HG02884 (cell line): ENCODE measurements around the gene GOLGA8O.
"Not testable (repeated sequence)": the region's sequence is repeated elsewhere in the genome, so short reads cannot be mapped to it uniquely, and the experiment has no call there.

Experiments
- ATAC-seq: cut with Tn5 transposase; IDR thresholded peaks from one replicate; pipeline ENCODE4 v1.9.1; 2021; ENCODE audit warnings: mild to moderate bottlenecking, moderate library complexity; ENCODE audit not compliant: unreplicated experiment

The GOLGA8O gene, protein sequence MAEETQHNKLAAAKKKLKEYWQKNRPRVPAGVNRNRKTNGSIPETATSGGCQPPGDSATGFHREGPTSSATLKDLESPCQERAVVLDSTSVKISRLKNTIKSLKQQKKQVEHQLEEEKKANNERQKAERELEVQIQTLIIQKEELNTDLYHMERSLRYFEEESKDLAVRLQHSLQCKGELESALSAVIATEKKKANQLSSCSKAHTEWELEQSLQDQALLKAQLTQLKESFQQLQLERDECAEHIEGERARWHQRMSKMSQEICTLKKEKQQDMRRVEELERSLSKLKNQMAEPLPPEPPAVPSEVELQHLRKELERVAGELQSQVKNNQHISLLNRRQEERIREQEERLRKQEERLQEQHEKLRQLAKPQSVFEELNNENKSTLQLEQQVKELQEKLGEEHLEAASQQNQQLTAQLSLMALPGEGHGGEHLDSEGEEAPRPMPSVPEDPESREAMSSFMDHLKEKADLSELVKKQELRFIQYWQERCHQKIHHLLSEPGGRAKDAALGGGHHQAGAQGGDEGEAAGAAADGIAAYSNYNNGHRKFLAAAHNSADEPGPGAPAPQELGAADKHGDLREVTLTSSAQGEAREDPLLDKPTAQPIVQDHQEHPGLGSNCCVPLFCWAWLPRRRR

DNA sequence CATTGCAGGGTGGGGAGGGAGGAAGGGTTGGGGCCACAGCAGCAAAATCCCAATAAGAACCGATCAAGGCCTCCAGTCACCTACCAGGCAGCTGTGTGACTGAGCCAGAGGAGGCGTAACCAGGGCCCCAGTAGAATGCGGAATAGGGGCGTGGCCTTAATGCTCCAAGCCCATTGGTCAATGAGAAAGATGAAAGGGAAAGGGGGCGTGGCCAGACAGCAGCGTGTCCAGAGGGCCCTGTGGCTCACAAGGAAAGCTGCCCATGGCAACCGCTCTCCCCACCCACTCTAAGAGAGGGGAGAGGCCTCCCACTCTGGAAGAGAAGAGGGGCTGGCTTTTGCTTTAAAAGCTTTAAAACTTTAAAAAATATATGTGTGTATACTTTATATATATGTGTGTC, at the start of gene GOLGA8O:
Gene GOLGA8O, minus strand, starts transcription at position 101 of the 400 bp plus-strand sequence. Its CDS starts 98 bp downstream, at position 3.
- ATAC-seq: not testable (repeated sequence)

DNA sequence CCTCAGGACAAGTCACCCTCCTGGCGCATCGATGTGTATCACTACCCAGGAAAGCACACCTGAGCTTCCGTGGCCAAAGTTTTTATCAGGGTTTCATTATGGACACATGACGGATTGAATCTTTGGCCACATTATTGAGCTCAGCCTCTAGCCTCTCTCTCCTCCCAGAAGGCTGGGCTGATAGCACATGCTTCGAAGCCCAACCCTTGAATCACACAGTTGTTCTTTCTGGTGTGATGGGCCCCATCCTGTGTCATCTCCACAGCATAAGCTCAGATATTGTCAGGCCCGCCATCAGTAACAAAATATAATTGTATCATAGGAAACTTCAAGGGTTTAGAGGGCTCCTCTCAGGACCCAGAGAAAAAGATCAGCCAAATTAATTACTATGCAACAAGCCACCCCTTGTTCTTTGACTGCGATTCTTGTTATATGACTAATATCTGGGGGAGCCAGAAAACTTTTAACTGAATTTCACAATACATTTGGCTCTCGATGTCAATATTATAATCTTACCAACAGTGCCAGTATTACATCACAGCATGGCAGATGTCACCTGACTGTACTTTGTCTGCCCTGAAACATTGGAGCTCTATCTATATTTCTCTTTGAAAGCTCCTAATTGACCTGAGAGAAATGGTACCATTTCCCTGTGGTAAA, 48.8 kb upstream of the GOLGA8O start:
- not testable (repeated sequence) for ATAC-seq

- ATAC-seq: not testable (repeated sequence)
Observed at GRCh38 chr15:32502946-32503345, 47.5 kb upstream of the GOLGA8O start.

DNA sequence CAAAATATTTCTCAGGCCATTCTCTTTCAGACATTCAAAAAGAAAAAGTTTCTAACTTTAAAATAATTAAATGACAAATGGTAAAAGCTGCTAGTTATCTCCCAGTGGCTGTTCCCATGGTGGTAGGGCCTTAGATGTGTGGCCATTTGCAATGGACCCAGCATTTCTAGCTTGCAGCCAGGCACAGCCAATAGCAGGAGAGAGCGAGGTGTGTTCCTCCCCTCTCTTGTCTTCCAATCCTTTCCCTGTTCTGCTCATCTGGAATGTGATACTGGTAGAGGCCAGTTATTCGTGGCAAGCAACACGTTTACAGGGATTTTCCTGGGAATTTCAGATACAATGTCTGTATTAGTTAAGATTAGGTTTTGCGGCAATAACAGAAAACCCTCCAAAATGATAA, 37.3 kb upstream of the GOLGA8O start:
- ATAC-seq: not testable (repeated sequence)

DNA sequence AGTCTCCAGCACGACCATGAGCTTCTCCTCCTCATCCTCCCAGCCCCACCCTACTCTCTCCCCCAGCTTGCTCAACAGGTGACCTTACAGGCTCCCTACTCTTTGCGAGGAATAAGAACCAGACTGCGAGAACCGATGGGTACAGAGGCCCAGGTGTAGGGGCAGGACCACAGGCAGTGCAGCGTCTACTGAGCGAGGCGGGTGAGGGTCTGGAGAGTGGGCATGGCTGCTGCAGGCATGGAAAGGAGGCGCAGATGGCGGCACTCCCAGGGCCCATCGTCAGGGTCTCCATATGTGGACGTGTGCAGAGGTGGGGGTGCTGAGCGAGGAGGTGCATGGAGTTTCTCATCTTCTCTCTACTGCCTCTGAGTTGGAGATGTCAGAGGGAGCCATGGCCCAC, 31.0 kb upstream of the GOLGA8O start:
- ATAC-seq: not testable (repeated sequence)

DNA sequence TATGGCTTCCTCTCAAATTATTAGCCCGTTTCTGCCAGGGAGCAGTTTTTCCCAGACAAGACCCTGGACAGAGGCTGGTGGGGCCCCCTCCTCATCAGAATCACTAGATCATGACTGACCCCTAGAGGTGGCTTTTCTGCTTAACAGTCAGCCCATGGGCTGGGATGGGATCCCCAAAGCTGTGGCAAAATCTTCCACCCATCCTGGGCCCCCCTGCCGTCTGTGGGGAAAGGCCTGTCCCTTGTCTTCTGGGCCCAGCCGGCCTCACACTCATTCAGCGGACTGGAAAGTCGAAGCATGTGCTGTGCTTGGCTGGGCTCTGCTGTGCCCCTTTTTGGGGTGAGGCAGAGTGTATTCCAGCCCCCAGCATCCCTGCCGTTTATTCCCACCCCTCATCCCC, 27.9 kb upstream of the GOLGA8O start:
- not testable (repeated sequence) for ATAC-seq

GRCh38 chr15:32481683-32482082, 26.2 kb upstream of the GOLGA8O start:
- not testable (repeated sequence) for ATAC-seq

DNA sequence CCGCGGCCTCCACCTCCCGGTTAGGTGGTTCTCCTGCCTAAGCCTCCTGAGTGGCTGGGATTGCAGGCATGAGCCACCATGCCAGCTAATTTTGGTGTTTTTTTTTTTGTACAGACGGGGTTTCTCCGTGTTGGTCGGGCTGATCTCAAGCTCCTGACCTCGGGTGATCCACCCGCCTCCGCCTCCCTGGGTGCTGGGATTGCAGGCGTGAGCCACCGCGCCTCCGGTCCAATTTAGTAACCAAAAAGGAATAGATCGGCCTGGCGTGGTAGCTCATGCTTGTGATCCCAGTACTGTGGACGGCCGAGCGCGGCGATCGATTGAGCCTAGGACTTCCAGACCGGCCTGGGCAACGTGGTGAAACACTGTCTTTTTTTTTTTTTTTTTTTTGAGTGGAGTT, 12.6 kb upstream of the GOLGA8O start:
- not testable (repeated sequence) for ATAC-seq

DNA sequence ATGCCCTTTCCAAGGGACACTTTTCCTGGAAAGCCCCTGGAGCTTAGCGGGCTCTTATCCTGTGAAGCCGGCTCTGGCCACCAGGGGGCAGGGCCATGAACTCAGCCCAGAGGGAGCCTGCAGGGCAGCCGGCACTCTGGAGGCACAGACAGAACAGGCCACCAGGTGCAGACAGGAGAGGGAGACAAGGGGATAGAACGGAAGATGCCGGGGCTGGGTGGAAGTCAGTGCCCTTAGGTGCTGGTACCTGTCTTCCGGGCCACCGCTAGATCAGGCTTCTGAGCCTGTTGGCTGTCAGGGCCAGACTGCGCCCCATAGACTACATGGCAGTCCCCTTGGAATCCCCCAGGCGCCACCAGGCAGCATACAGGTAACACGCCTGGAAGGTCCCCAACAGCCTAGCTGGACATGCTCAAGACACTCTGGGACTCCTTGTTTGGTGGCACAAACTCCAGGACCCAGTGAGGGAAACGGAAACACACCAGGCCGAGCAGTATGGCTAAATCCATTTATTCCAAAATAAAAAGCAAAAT, 14.9 kb downstream of the GOLGA8O start:
- ATAC-seq: not testable (repeated sequence)

GRCh38 chr15:32434102-32434963, 21.1 kb downstream of the GOLGA8O start:
- not testable (repeated sequence) for ATAC-seq

- ATAC-seq: not testable (repeated sequence)
Observed at GRCh38 chr15:32427635-32428034, 27.8 kb downstream of the GOLGA8O start.

DNA sequence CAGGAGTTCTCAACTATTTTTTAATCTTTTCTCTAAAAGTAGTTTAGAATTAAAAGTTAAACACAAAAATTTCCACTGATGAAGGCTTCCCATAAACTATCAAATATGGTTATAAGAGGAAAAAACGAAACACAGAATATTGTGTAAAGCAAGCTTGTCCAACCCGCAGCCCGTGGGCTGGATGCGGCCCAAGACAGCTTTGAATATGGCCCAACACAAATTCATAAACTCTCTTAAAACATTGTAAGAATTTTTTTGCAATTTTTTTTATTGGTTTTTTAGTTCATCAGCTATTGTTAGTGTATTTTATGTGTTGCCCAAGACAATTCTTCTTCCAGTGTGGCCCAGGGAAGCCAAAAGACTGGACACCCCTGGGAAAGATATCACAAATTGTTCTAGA, 28.9 kb downstream of the GOLGA8O start:
- ATAC-seq: not testable (repeated sequence)

GRCh38 chr15:32407903-32408302, 47.5 kb downstream of the GOLGA8O start:
- ATAC-seq: not testable (repeated sequence)

DNA sequence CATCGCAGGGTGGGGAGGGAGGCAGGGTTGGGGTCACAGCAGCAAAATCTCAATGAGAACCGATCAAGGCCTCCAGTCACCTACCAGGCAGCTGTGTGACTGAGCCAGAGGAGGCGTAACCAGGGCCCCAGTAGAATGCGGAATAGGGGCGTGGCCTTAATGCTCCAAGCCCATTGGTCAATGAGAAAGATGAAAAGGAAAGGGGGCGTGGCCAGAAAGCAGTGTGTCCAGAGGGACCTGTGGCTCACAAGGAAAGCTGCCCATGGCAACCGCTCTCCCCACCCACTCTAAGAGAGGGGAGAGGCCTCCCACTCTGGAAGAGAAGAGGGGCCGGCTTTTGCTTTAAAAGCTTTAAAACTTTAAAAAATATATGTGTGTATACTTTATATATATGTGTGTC, 52.2 kb downstream of the GOLGA8O start, which contains the start of gene GOLGA8K:
Gene GOLGA8K, minus strand, starts transcription at position 101 of the 400 bp plus-strand sequence. Its CDS starts 98 bp downstream, at position 3.
- not testable (repeated sequence) for ATAC-seq

- not testable (repeated sequence) for ATAC-seq
Observed at GRCh38 chr15:32396522-32396921, 58.9 kb downstream of the GOLGA8O start.
